Measurements from ENCODE around the gene FAM120AOS.

The FAM120AOS gene

DNA sequence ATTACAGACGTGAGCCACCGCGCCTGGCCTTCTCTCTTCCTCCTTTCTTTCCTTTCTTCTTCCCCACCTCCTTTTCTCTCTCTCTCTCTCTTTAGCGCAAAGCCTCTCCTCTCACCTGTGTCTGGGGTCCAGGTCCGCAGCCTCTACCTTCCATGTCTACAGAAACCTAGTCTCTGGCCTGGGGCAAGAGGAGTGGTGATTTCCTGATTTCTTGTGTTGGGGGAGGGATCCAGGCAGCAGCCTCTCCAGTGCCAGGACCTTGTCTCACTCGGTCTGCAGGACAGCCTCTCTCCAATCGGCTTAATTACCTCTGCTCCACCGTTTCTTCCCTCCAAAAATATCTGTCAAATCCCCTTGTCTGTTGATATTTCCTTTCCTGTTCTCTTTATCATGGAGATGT lies 18.0 kb downstream of the FAM120AOS start:
- no peak overlapping the region for H3K9ac ChIP-seq (ENCODE audit: low read length)
- no peaks in the 10 kb centered on the region for H3K9me3 ChIP-seq (ENCODE audit: control insufficient read depth, low read length)
- H3K4me1 ChIP-seq (ENCODE audit: control insufficient read depth, insufficient read depth, low read length) = no peaks in the 10 kb centered on the region
- no peak overlapping the region for H3K4me3 ChIP-seq (ENCODE audit: low read length)
- no peaks in the 10 kb centered on the region for H3K36me3 ChIP-seq (ENCODE audit: control insufficient read depth, insufficient read depth, low read length)
- no peaks in the 10 kb centered on the region for H3K27me3 ChIP-seq (ENCODE audit: control insufficient read depth, insufficient read depth, low read length)

GRCh38 chr9:93434056-93434455 lies 19.3 kb downstream of the FAM120AOS start:
- no peaks in the 10 kb centered on the region for H3K27me3 ChIP-seq (ENCODE audit: control insufficient read depth, insufficient read depth, low read length)
- no peak overlapping the region for H3K9ac ChIP-seq (ENCODE audit: low read length)
- no peaks in the 10 kb centered on the region for H3K9me3 ChIP-seq (ENCODE audit: control insufficient read depth, low read length)
- H3K4me1 ChIP-seq (ENCODE audit: control insufficient read depth, insufficient read depth, low read length) = no peaks in the 10 kb centered on the region
- no peaks in the 10 kb centered on the region for H3K36me3 ChIP-seq (ENCODE audit: control insufficient read depth, insufficient read depth, low read length)
- H3K4me3 ChIP-seq (ENCODE audit: low read length) = no peak overlapping the region

DNA sequence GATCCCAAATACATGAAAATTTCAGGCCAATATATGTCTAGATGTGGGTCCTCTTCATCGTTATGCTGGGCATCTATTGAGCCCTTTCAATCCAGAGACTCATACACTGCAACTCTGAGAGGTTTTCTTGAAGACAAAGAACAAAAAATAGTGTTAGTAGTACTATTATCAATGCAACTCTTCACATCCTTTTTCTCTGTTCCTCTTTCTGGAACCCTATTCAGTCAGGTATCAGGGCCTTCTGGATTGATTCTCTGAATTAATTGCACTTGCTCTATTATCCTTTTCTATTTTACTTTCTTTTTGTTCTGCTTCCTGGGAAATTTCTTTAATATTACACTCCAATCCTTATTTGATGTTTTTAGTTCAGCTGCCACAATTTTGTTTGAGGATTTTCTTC lies 20.4 kb downstream of the FAM120AOS start:
- Histone ChIP-seq H3K27me3 (ENCODE audit: control insufficient read depth, insufficient read depth, low read length) (no peaks in the 10 kb centered on the region), H3K36me3 (ENCODE audit: control insufficient read depth, insufficient read depth, low read length) (no peaks in the 10 kb centered on the region), H3K4me3 (ENCODE audit: low read length) (no peak overlapping the region), H3K9ac (ENCODE audit: low read length) (no peak overlapping the region), H3K9me3 (ENCODE audit: control insufficient read depth, low read length) (no peaks in the 10 kb centered on the region), H3K4me1 (ENCODE audit: control insufficient read depth, insufficient read depth, low read length) (no peaks in the 10 kb centered on the region)

DNA sequence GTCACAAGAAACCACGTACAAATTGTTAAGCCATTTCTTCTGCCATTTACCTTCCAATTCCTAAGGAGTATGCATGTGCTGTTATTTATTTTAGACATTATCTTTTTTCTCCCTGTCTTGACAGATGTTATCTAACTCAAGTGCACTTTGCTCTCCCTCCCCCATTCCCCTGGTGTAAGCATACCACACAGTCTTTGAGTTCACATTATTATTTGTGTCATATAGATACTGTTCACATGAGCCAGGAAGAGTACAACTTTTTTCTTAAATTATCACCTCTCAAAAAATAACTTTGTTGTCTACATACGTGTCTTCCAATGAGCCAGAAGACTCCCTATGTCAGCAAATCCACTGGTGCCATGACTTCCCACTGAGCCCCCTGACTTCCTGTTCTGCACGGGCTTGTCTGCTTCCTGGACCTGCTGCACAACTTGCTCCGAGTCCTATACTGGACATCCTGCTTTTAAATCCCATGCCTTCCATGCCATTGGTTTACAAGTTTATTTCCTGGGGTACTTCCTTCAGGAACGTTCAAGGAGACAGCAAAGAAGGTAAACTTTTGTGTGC lies 21.8 kb downstream of the FAM120AOS start:
- no peak overlapping the region for H3K4me3 ChIP-seq (ENCODE audit: low read length)
- no peaks in the 10 kb centered on the region for H3K27me3 ChIP-seq (ENCODE audit: control insufficient read depth, insufficient read depth, low read length)
- H3K36me3 ChIP-seq (ENCODE audit: control insufficient read depth, insufficient read depth, low read length) = no peaks in the 10 kb centered on the region
- no peak overlapping the region for H3K9ac ChIP-seq (ENCODE audit: low read length)
- H3K9me3 ChIP-seq (ENCODE audit: control insufficient read depth, low read length) = no peaks in the 10 kb centered on the region
- H3K4me1 ChIP-seq (ENCODE audit: control insufficient read depth, insufficient read depth, low read length) = no peaks in the 10 kb centered on the region

DNA sequence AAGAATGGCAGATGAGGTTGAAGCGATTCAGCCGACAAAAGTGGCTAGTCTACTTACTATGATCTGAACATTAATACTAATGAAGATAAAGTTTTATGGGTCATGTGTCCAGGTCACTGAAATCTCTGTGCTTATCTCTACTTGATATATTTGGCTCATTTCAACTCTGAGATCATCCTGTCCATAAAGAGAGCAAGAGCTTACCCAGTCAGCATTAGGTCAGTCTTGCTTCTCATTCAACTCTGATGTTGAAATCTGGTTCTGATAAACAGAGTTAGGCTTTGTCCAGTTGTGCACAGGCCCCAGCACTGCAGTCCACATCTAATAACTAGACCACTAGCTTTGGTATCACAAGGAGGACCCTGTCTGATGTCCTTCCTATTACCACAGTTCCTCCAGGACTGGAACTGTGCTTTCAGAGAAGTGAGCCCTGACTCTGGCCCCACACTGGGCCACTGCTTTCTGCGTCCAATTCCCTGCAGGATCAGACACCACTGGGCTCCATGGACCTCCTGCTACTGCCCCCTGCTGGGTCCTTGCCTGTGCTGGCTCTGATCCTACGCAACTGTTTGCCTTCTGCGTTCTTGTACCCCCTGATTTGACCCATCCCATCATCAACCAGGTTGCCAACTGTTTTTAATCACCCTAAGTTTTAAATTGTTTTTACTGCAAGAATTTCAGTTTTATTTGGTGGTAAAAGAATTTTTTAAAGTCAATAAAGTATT lies 25.6 kb downstream of the FAM120AOS start:
- H3K36me3 ChIP-seq (ENCODE audit: control insufficient read depth, insufficient read depth, low read length) = no peaks in the 10 kb centered on the region
- H3K9me3 ChIP-seq (ENCODE audit: control insufficient read depth, low read length) = no peaks in the 10 kb centered on the region
- no peak overlapping the region for H3K4me3 ChIP-seq (ENCODE audit: low read length)
- no peaks in the 10 kb centered on the region for H3K4me1 ChIP-seq (ENCODE audit: control insufficient read depth, insufficient read depth, low read length)
- no peaks in the 10 kb centered on the region for H3K27me3 ChIP-seq (ENCODE audit: control insufficient read depth, insufficient read depth, low read length)
- H3K9ac ChIP-seq (ENCODE audit: low read length) = no peak overlapping the region

- no peaks in the 10 kb centered on the region for H3K36me3 ChIP-seq (ENCODE audit: control insufficient read depth, insufficient read depth, low read length)
- H3K4me1 ChIP-seq (ENCODE audit: control insufficient read depth, insufficient read depth, low read length) = no peaks in the 10 kb centered on the region
- no peak overlapping the region for H3K9ac ChIP-seq (ENCODE audit: low read length)
- H3K4me3 ChIP-seq (ENCODE audit: low read length) = no peak overlapping the region
- no peaks in the 10 kb centered on the region for H3K9me3 ChIP-seq (ENCODE audit: control insufficient read depth, low read length)
- no peaks in the 10 kb centered on the region for H3K27me3 ChIP-seq (ENCODE audit: control insufficient read depth, insufficient read depth, low read length)
Observed at GRCh38 chr9:93422977-93423616, 30.3 kb downstream of the FAM120AOS start.

GRCh38 chr9:93419023-93419422 lies 34.4 kb downstream of the FAM120AOS start:
- H3K4me3 ChIP-seq (ENCODE audit: low read length) = no peak overlapping the region

GRCh38 chr9:93417538-93417937 lies 35.8 kb downstream of the FAM120AOS start:
- H3K9ac ChIP-seq (ENCODE audit: low read length) = no peak overlapping the region
- H3K9me3 ChIP-seq (ENCODE audit: control insufficient read depth, low read length) = no peaks in the 10 kb centered on the region
- no peaks in the 10 kb centered on the region for H3K36me3 ChIP-seq (ENCODE audit: control insufficient read depth, insufficient read depth, low read length)
- H3K4me1 ChIP-seq (ENCODE audit: control insufficient read depth, insufficient read depth, low read length) = no peaks in the 10 kb centered on the region
- H3K27me3 ChIP-seq (ENCODE audit: control insufficient read depth, insufficient read depth, low read length) = no peaks in the 10 kb centered on the region
- no peak overlapping the region for H3K4me3 ChIP-seq (ENCODE audit: low read length)

More at GRCh38 chr9:93419023-93419422, 34.4 kb downstream of the FAM120AOS start:
- Histone ChIP-seq H3K9ac (ENCODE audit: low read length) (no peak overlapping the region), H3K27me3 (ENCODE audit: control insufficient read depth, insufficient read depth, low read length) (no peaks in the 10 kb centered on the region), H3K9me3 (ENCODE audit: control insufficient read depth, low read length) (no peaks in the 10 kb centered on the region), H3K4me1 (ENCODE audit: control insufficient read depth, insufficient read depth, low read length) (no peaks in the 10 kb centered on the region), H3K36me3 (ENCODE audit: control insufficient read depth, insufficient read depth, low read length) (no peaks in the 10 kb centered on the region)

GRCh38 chr9:93416530-93417235 lies 36.7 kb downstream of the FAM120AOS start:
- Histone ChIP-seq H3K4me3 (ENCODE audit: low read length) (no peak overlapping the region), H3K9me3 (ENCODE audit: control insufficient read depth, low read length) (no peaks in the 10 kb centered on the region), H3K36me3 (ENCODE audit: control insufficient read depth, insufficient read depth, low read length) (no peaks in the 10 kb centered on the region), H3K27me3 (ENCODE audit: control insufficient read depth, insufficient read depth, low read length) (no peaks in the 10 kb centered on the region), H3K4me1 (ENCODE audit: control insufficient read depth, insufficient read depth, low read length) (no peaks in the 10 kb centered on the region), H3K9ac (ENCODE audit: low read length) (no peak overlapping the region)

DNA sequence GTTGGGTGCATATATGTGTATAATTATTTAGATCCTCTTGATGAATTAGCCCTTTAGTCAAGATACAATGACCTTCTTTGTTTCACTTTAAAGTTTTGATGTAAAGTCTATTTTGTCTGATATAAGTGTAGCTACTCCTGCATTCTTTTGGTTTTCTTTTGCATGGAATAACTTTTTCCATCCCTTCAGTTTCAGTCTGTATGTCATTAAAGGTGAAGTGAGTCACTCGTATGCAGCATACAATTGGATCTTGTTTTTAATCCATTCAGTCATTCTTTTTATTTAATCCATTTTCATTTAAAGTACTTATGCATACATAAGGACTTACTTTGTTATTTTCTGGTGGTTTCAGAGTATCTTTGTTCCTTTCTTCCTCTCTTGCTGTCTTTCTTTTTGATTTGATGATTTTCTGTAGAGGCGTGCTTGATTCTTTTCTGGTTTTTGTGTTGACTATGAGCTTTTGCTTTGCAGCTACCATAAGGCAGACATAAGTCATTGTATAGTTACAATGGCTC lies 38.1 kb downstream of the FAM120AOS start:
- Histone ChIP-seq H3K4me3 (ENCODE audit: low read length) (no peak overlapping the region), H3K27me3 (ENCODE audit: control insufficient read depth, insufficient read depth, low read length) (no peaks in the 10 kb centered on the region), H3K4me1 (ENCODE audit: control insufficient read depth, insufficient read depth, low read length) (no peaks in the 10 kb centered on the region), H3K9ac (ENCODE audit: low read length) (no peak overlapping the region), H3K9me3 (ENCODE audit: control insufficient read depth, low read length) (no peaks in the 10 kb centered on the region), H3K36me3 (ENCODE audit: control insufficient read depth, insufficient read depth, low read length) (no peaks in the 10 kb centered on the region)

DNA sequence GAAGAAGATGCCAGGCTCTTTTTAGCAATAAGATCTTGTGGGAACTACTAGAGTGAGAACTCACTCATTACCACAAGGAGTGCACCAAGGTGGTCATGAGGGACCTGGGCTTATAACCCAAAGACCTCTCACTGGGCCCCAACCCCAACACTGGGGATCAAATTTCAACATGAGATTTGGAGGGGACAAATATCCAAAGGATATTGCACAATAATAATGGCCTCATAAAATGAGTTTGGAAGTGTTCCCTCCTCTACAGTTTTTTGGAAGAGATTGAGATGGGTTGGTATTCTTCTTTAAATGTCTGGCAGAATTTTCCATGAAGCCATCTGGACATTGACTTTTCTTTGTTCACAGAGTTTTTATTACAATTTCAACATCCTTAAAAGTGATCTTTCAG lies 39.9 kb downstream of the FAM120AOS start:
- no peak overlapping the region for H3K4me3 ChIP-seq (ENCODE audit: low read length)
- no peaks in the 10 kb centered on the region for H3K9me3 ChIP-seq (ENCODE audit: control insufficient read depth, low read length)
- no peak overlapping the region for H3K9ac ChIP-seq (ENCODE audit: low read length)
- H3K27me3 ChIP-seq (ENCODE audit: control insufficient read depth, insufficient read depth, low read length) = no peaks in the 10 kb centered on the region
- H3K36me3 ChIP-seq (ENCODE audit: control insufficient read depth, insufficient read depth, low read length) = no peaks in the 10 kb centered on the region
- H3K4me1 ChIP-seq (ENCODE audit: control insufficient read depth, insufficient read depth, low read length) = no peaks in the 10 kb centered on the region

- Histone ChIP-seq H3K9ac (ENCODE audit: low read length) (no peak overlapping the region), H3K27me3 (ENCODE audit: control insufficient read depth, insufficient read depth, low read length) (no peaks in the 10 kb centered on the region), H3K4me1 (ENCODE audit: control insufficient read depth, insufficient read depth, low read length) (no peaks in the 10 kb centered on the region), H3K4me3 (ENCODE audit: low read length) (no peak overlapping the region), H3K9me3 (ENCODE audit: control insufficient read depth, low read length) (no peaks in the 10 kb centered on the region), H3K36me3 (ENCODE audit: control insufficient read depth, insufficient read depth, low read length) (no peaks in the 10 kb centered on the region)
Observed at GRCh38 chr9:93406371-93406770, 47.0 kb downstream of the FAM120AOS start.

All from mucosa of stomach (tissue), 1 donor.